ACC112 (cell line): Measurements from ENCODE around the gene C1orf141.
"Not testable (repeated sequence)": the region's sequence is repeated elsewhere in the genome, so short reads cannot be mapped to it uniquely, and the experiment has no call there.

Experiments used
- H2AFZ ChIP-seq: fragments of 200-600 bp; sonication (generic); one replicate; pipeline ENCODE4 v1.6.0; 2017; ENCODE audit warnings: antibody characterized with exemption, low read length; ENCODE audit not compliant: unreplicated experiment
- H3K27ac ChIP-seq: fragments of 200-600 bp; sonication (generic); 2 replicates; pipeline ENCODE4 v1.5.1; 2014; ENCODE audit warnings: low read depth, mild to moderate bottlenecking, antibody characterized with exemption, low read length, moderate library complexity
- H3K27me3 ChIP-seq: fragments of 200-600 bp; sonication (generic); 2 replicates; pipeline ENCODE4 v1.6.1; 2014; ENCODE audit warnings: mild to moderate bottlenecking, antibody characterized with exemption, low read length, moderate library complexity, mixed read lengths; ENCODE audit not compliant: insufficient read depth
- H3K36me3 ChIP-seq: fragments of 200-600 bp; sonication (generic); 2 replicates; pipeline ENCODE4 v1.6.1; 2016; ENCODE audit warnings: mild to moderate bottlenecking, antibody characterized with exemption, low read length, moderate library complexity, mixed read lengths; ENCODE audit not compliant: insufficient read depth
- H3K4me1 ChIP-seq: fragments of 200-600 bp; sonication (generic); one replicate; pipeline ENCODE4 v1.6.1; 2016; ENCODE audit warnings: low read length, mixed read lengths; ENCODE audit not compliant: insufficient read depth, unreplicated experiment, control insufficient read depth
- H3K4me3 ChIP-seq: fragments of 200-600 bp; sonication (generic); 2 replicates; pipeline ENCODE4 v1.5.1; 2014; ENCODE audit warnings: mild to moderate bottlenecking, low read depth, low read length
- H3K79me2 ChIP-seq: fragments of 200-600 bp; sonication (generic); one replicate; pipeline ENCODE4 v1.6.0; 2016; ENCODE audit warnings: low read length; ENCODE audit not compliant: control insufficient read depth, unreplicated experiment, insufficient read depth

C1orf141 gene

DNA sequence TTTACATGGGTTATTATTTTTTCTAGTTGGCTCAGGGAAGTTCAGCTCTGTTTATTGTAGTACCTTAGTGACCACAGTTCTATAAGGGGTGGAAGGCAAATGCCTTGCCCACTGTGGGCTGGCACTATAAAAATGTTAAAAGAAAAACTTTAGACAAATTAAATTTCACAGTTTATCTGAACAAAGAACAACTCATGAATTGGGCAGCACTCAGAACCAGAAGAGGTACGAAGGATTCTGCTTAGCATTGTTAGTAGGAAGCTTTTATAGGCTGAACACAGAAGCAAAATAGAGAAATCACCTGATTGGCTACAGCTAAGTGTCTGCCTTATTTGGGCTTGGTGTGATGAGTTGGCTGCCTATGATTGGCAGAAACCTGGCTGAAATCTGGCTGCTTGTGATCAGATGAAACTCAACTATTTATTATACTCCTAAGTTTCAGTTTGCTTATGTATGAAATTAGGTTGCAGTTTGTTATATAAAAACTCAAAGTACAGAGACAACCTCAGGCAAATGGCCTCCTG is 45.0 kb downstream of the C1orf141 start:
- Histone ChIP-seq H3K4me3 (no peak overlapping the region), H3K27ac (no peak overlapping the region), H3K27me3 (no peaks in the 10 kb centered on the region), H3K36me3 (no peaks in the 10 kb centered on the region), H3K4me1 (no peaks in the 10 kb centered on the region), H2AFZ (no peak overlapping the region), H3K79me2 (no peaks in the 10 kb centered on the region)

DNA sequence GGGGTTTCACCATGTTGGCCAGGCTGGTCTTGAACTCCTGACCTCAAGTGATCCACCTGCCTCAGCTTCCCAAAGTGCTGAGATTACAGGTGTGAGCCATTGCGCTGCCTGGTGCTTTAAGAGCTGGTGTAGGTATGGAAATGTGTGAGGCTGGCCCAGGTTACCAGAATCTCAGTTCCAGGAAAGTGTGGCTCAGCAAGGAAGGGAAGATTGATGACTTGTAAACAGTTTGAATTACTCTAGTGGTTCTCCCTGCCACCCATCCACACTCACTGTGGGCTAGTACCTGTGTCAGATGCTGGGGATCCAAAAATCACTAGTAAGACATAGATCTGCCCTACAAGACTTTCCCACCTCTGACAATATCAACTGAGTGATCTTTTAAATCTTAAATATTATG is 46.3 kb downstream of the C1orf141 start:
- Histone ChIP-seq H3K27ac (no peak overlapping the region), H3K4me3 (no peak overlapping the region), H3K79me2 (no peaks in the 10 kb centered on the region), H3K27me3 (no peaks in the 10 kb centered on the region), H3K4me1 (no peaks in the 10 kb centered on the region), H2AFZ (no peak overlapping the region), H3K36me3 (no peaks in the 10 kb centered on the region)

GRCh38 chr1:67085326-67085725 is 49.4 kb downstream of the C1orf141 start:
- Histone ChIP-seq H3K4me1 (no peaks in the 10 kb centered on the region), H3K27ac (no peak overlapping the region), H3K4me3 (no peak overlapping the region), H3K79me2 (no peaks in the 10 kb centered on the region), H3K36me3 (no peaks in the 10 kb centered on the region), H3K27me3 (no peaks in the 10 kb centered on the region), H2AFZ (no peak overlapping the region)

DNA sequence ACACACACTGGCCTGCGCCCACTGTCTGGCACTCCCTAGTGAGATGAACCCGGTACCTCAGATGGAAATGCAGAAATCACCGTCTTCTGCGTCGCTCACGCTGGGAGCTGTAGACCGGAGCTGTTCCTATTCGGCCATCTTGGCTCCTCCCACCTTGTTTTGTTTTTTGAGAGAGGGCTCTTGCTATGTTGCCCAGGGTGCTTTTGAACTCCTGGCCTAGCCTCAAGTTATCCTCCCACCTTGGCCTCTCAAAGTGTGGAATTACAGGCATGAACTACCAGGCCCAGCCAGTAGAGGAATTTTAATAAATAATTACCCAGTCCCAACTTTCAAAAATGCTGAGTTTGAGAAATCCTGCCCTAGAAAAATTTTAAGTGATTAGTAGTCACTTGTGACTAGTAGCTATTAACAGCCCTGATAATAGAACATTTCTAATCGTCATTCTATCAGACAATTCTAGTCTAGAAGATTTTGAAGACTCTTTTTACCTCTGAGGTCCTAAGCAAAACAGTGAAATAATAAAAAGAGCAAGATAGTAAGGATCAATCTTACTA is 49.9 kb downstream of the C1orf141 start:
- no peak overlapping the region for H2AFZ ChIP-seq
- H3K27ac ChIP-seq = no peak overlapping the region
- no peaks in the 10 kb centered on the region for H3K4me1 ChIP-seq
- no peak overlapping the region for H3K4me3 ChIP-seq
- no peaks in the 10 kb centered on the region for H3K36me3 ChIP-seq
- H3K79me2 ChIP-seq = no peaks in the 10 kb centered on the region
- no peaks in the 10 kb centered on the region for H3K27me3 ChIP-seq

DNA sequence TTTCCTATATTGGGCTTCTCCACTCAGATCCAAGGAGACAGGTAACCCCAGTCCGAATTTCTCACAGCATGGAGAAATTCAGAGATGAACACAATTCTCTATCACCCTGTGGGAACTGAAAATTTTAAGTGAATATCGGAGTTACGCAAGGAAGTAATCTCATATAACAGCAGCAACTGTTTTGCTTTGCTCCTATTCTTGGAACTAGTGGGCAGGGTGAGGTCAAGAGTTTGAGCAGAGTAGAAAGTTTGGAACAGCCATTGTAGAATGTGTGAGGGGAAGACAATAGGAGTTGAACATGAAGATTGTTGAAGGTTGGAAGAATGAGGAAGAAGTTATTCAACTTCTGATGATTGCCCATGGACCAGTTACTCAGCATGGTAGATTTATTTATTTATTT is 56.5 kb downstream of the C1orf141 start:
- H2AFZ ChIP-seq = no peak overlapping the region
- H3K27ac ChIP-seq = no peak overlapping the region
- H3K4me3 ChIP-seq = no peak overlapping the region
- no peaks in the 10 kb centered on the region for H3K79me2 ChIP-seq
- no peaks in the 10 kb centered on the region for H3K4me1 ChIP-seq
- no peaks in the 10 kb centered on the region for H3K27me3 ChIP-seq
- H3K36me3 ChIP-seq = no peaks in the 10 kb centered on the region

GRCh38 chr1:67077593-67077992 is 57.2 kb downstream of the C1orf141 start:
- no peak overlapping the region for H2AFZ ChIP-seq
- H3K27ac ChIP-seq = no peak overlapping the region
- H3K27me3 ChIP-seq = peaks cover 3% of the 10 kb centered on the region; the same call in 1 of the 2 replicates
- H3K79me2 ChIP-seq = no peaks in the 10 kb centered on the region
- H3K4me3 ChIP-seq = no peak overlapping the region
- no peaks in the 10 kb centered on the region for H3K4me1 ChIP-seq
- no peaks in the 10 kb centered on the region for H3K36me3 ChIP-seq

DNA sequence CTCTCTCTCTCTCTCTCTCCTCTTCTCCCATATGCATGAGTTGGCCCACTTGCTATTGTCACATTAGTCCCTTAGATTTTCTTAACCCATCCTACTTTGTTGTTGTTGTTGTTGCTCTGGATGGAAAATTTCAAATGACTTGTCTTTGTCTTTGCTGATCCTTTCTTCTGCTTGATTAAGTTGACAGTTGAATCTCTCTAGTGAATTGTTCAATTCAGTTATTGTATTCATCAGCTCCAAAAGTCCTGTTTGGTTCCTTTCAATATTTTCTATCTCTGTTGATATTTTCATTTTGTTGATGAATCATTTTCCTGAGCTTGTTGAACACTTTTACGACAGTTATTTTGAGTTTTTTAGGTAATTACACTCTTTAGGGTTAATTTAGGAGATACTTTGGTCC is 62.0 kb downstream of the C1orf141 start:
- Histone ChIP-seq H3K4me3 (no peak overlapping the region), H3K79me2 (no peaks in the 10 kb centered on the region), H3K27ac (no peak overlapping the region), H3K27me3 (peaks cover 3% of the 10 kb centered on the region; the same call in 1 of the 2 replicates), H2AFZ (no peak overlapping the region), H3K4me1 (no peaks in the 10 kb centered on the region), H3K36me3 (no peaks in the 10 kb centered on the region)

DNA sequence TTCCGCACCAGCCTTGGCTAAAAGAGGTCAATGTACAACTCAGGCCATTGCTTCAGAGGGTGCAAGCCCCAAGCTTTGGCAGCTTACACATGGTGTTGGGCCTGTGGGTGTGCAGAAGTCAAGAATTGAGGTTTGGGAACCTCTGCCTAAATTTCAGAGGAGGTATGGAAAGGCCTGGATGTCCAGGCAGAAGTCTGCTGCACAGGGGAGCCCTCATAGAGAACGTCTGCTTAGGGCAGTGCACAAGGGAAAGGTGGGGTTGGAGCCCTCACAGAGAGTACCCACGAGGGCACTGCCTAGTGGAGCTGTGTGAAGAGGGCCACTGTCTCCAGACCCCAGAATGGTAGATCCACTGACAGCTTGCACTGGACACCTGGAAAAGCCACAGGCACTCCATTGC is 67.1 kb downstream of the C1orf141 start:
- H3K4me1 ChIP-seq, H3K27me3 ChIP-seq, H3K27ac ChIP-seq, H2AFZ ChIP-seq, H3K36me3 ChIP-seq, H3K4me3 ChIP-seq, H3K79me2 ChIP-seq: not testable (repeated sequence)

DNA sequence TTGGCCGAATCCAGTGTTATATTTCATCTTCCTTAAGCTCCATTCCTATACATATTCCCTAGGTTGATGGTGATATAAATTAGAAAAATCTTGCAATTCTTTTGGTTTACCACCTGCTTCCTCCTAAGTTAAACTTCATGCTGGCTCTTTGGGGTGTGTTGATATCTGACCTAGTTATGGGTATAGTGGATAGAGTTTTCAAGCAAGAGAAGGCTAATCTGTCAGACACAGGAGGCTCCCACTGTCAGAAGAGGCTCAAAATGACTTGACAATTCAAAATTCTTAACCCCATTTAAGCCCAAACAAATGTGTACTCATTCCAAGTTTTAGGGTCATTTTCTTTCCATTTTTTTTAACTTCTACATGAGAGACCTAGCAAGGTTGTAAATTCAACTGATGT is 72.4 kb downstream of the C1orf141 start:
- no peak overlapping the region for H3K27ac ChIP-seq
- H3K4me3 ChIP-seq = no peak overlapping the region
- no peaks in the 10 kb centered on the region for H3K27me3 ChIP-seq
- H3K79me2 ChIP-seq = no peaks in the 10 kb centered on the region
- no peaks in the 10 kb centered on the region for H3K36me3 ChIP-seq
- H2AFZ ChIP-seq = no peak overlapping the region
- peaks cover 31% of the 10 kb centered on the region for H3K4me1 ChIP-seq

GRCh38 chr1:67061266-67061665 is 73.5 kb downstream of the C1orf141 start:
- Histone ChIP-seq H3K79me2 (no peaks in the 10 kb centered on the region), H3K27me3 (no peaks in the 10 kb centered on the region), H3K27ac (peak overlapping the region; percentile 50), H3K36me3 (no peaks in the 10 kb centered on the region), H2AFZ (peak overlapping the region; percentile 35), H3K4me1 (peaks cover 31% of the 10 kb centered on the region), H3K4me3 (no peak overlapping the region)

GRCh38 chr1:67060811-67061218 is 74.0 kb downstream of the C1orf141 start:
- H3K27me3 ChIP-seq = no peaks in the 10 kb centered on the region
- H3K4me3 ChIP-seq = no peak overlapping the region
- no peaks in the 10 kb centered on the region for H3K79me2 ChIP-seq
- peak overlapping the region; percentile 55 for H3K27ac ChIP-seq
- no peaks in the 10 kb centered on the region for H3K36me3 ChIP-seq
- H2AFZ ChIP-seq = peak overlapping the region; percentile 35
- H3K4me1 ChIP-seq = peaks cover 31% of the 10 kb centered on the region
